Testis (tissue), 3 donors: ENCODE measurements around the gene SVIL. TPM values are rescaled to one million over a fixed set of nuclear protein-coding genes. Genes with fewer than 3 reads are reported as not detected.

ENCODE experiments used
- DNase-seq: peaks from one replicate; pipeline ENCODE4 v3.0.0-alpha.2; 2019
- H3K27ac ChIP-seq, 2 donors: fragments of 200-600 bp; sonication (generic); one replicate each; pipeline ENCODE4 v1.5.1; 2019
- H3K27me3 ChIP-seq: fragments of 200-600 bp; sonication (generic); one replicate; pipeline ENCODE4 v1.5.1; 2019
- H3K36me3 ChIP-seq: fragments of 200-600 bp; sonication (generic); one replicate; pipeline ENCODE4 v1.5.1; 2017; ENCODE audit warnings: low read depth; ENCODE audit errors: missing control alignments
- H3K4me1 ChIP-seq: fragments of 200-600 bp; sonication (generic); one replicate; pipeline ENCODE4 v1.5.1; 2019
- H3K4me3 ChIP-seq, 2 donors: fragments of 200-600 bp; sonication (generic); one replicate each; pipeline ENCODE4 v1.5.1; 2017 to 2019
- H3K9me3 ChIP-seq: fragments of 200-600 bp; sonication (generic); one replicate; pipeline ENCODE4 v1.5.1; 2017
- CTCF ChIP-seq, 3 experiments: fragments of 450-650 bp in 2 of 3; fragments of 200-600 bp in 1 of 3; sonication (generic) in 1 of 3; IDR thresholded peaks; one replicate each; pipeline ENCODE4 v1.5.1; 2016 to 2019; ENCODE audit warnings: antibody characterized with exemption in 3 of 3, mild to moderate bottlenecking in 2 of 3, moderate library complexity in 1 of 3
- POLR2A ChIP-seq: fragments of 450-650 bp; IDR thresholded peaks from one replicate; pipeline ENCODE4 v1.6.1; 2017; ENCODE audit warnings: antibody characterized with exemption, mild to moderate bottlenecking, moderate library complexity
- WGBS, 2 donors: methylation state at CpG; one replicate each; pipeline ENCODE4 v1.1.5; 2018; 5-methylcytosine and 5-hydroxymethylcytosine counted together
- intact Hi-C: fragments of 100-400 bp; cut with DNase I; formaldehyde crosslinking; loops from one replicate; pipeline ENCODE4 v1.15.1; 2023; ENCODE audit warnings: low total_unique reads
- polyA plus RNA-seq: library from polyadenylated mRNA; stranded (reverse); fragments of 350-450 nt; fragmentation: Illumina TruSeq; extraction: RNeasy Lipid Tissue Mini Kit (QIAGEN cat#74804); gene quantifications from one replicate; pipeline ENCODE4 v1.2.3, GENCODE V29; 2014; ENCODE audit warnings: low read depth, low replicate concordance; ENCODE audit not compliant: insufficient read depth
- total RNA-seq, 2 donors: library from RNA; depleted of rRNA; stranded (reverse); fragments of >200 nt; gene quantifications; one replicate each; pipeline ENCODE4 v1.2.3, GENCODE V29; 2016

Gene SVIL
- total and polyA plus RNA-seq, 3 donors from 2014 or later: 44.7 to 67.6 (median 63.1) TPM

- 76 to 78% methylated on average over 5 of the region's 5 CpGs for WGBS, 2 donors
- H3K27ac ChIP-seq: peak overlapping the region in 1 of 2 donors; percentile 75
- H3K27me3 ChIP-seq: no peaks in the 10 kb centered on the region
- peaks cover 26% of the 10 kb centered on the region for H3K4me1 ChIP-seq
- TF ChIP-seq POLR2A (no peak), CTCF (IDR thresholded peaks at IDR 0.05) (no peak)
- no peaks in the 10 kb centered on the region for H3K36me3 ChIP-seq
- no peaks in the 10 kb centered on the region for H3K9me3 ChIP-seq
- H3K4me3 ChIP-seq: no peak overlapping the region
- intact Hi-C loops: no loop called here
- DNase-seq: peak; percentile 56
Measured at GRCh38 chr10:29481906-29482440, 152.8 kb downstream of the SVIL start.

GRCh38 chr10:29479981-29480954 is 154.5 kb downstream of the SVIL start:
- peaks cover 26% of the 10 kb centered on the region for H3K4me1 ChIP-seq
- no peaks in the 10 kb centered on the region for H3K36me3 ChIP-seq
- no peaks in the 10 kb centered on the region for H3K27me3 ChIP-seq
- no peak for DNase-seq
- TF ChIP-seq CTCF (IDR thresholded peaks at IDR 0.05): no peak
- no peak for TF ChIP-seq POLR2A
- H3K4me3 ChIP-seq: no peak overlapping the region
- H3K9me3 ChIP-seq: no peaks in the 10 kb centered on the region
- 76 to 87% methylated on average over 28 of the region's 28 CpGs for WGBS, 2 donors
- peak overlapping the region in 1 of 2 donors; percentile 75 for H3K27ac ChIP-seq
- intact Hi-C loops: no loop called here

- Histone ChIP-seq H3K4me3 (no peak overlapping the region), H3K4me1 (peaks cover 23% of the 10 kb centered on the region), H3K36me3 (no peaks in the 10 kb centered on the region), H3K9me3 (no peaks in the 10 kb centered on the region), H3K27ac (peak overlapping the region in 1 of 2 donors; percentile 36), H3K27me3 (no peaks in the 10 kb centered on the region)
- no peak for TF ChIP-seq CTCF (IDR thresholded peaks at IDR 0.05)
- no peak for TF ChIP-seq POLR2A
- intact Hi-C loops: no loop called here
- DNase-seq: no peak
- WGBS, 2 donors: 62 to 75% methylated on average over 10 to 12 of the region's 12 CpGs
Measured at GRCh38 chr10:29479081-29479925, 155.5 kb downstream of the SVIL start.

- no peak for DNase-seq
- intact Hi-C loops: no loop called here
- H3K36me3 ChIP-seq: no peaks in the 10 kb centered on the region
- H3K4me1 ChIP-seq: peaks cover 25% of the 10 kb centered on the region
- H3K27ac ChIP-seq: no peak overlapping the region
- H3K27me3 ChIP-seq: no peaks in the 10 kb centered on the region
- 72 to 74% methylated on average over 12 to 19 of the region's 19 CpGs for WGBS, 2 donors
- H3K9me3 ChIP-seq: no peaks in the 10 kb centered on the region
- TF ChIP-seq POLR2A (no peak), CTCF (IDR thresholded peaks at IDR 0.05) (no peak)
- no peak overlapping the region for H3K4me3 ChIP-seq
Measured at GRCh38 chr10:29473406-29474100, 161.2 kb downstream of the SVIL start.
